ENCODE results near the gene MOCOS. TPM values are rescaled to one million over a fixed set of nuclear protein-coding genes. Genes with fewer than 3 reads are reported as not detected.

Gene MOCOS
- total and polyA plus RNA-seq, 2 experiments from 2014 or later, result 3.1 to 8.6 TPM

DNA sequence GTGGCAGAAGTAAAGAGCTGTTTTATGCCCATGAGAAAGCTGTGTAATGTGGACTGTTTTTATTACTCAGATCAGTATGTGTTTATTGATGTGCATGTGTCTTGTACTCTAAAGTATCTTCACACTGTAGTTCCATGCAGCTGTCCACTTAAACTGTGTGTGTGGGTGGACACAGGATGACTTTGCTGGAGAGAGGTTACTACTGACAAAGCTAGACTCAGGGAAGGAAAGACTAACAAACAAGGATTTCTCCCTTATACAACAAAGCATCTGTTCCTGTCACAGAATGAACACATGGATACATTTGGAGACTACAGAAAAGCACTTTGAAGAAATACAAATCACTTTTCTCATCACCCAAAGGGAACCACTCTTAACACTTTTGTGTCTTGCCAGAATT is 120.2 kb downstream of the MOCOS start:
- H3K4me1 ChIP-seq (ENCODE audit: insufficient read depth), result no peaks in the 10 kb centered on the region
- no peaks in the 10 kb centered on the region for H4K20me1 ChIP-seq (ENCODE audit: insufficient read depth, poor library complexity, severe bottlenecking)
- peaks cover 20% of the 10 kb centered on the region for H3K27me3 ChIP-seq
- H3K4me2 ChIP-seq, result no peak overlapping the region
- no peak for DNase-seq (ENCODE audit: low spot score)
- no peaks in the 10 kb centered on the region for H3K36me3 ChIP-seq (replicated peaks; ENCODE audit: insufficient read depth, low read depth)
- TF ChIP-seq EZH2phosphoT487 (IDR thresholded peaks at IDR 0.05; ENCODE audit: low read depth, severe bottlenecking, unreplicated experiment), result no peak
- no peak for TF ChIP-seq EZH2 (IDR thresholded peaks at IDR 0.05; ENCODE audit: borderline replicate concordance)
- H3K27ac ChIP-seq, result no peak overlapping the region
- H3K9me2 ChIP-seq (replicated peaks; ENCODE audit: insufficient read depth), result no peaks in the 10 kb centered on the region
- no peaks in the 10 kb centered on the region for H3K79me2 ChIP-seq
- no peak overlapping the region for H2AFZ ChIP-seq
- H3K4me3 ChIP-seq, result no peak overlapping the region
- H3K9me3 ChIP-seq (ENCODE audit: low read depth), result no peaks in the 10 kb centered on the region

DNA sequence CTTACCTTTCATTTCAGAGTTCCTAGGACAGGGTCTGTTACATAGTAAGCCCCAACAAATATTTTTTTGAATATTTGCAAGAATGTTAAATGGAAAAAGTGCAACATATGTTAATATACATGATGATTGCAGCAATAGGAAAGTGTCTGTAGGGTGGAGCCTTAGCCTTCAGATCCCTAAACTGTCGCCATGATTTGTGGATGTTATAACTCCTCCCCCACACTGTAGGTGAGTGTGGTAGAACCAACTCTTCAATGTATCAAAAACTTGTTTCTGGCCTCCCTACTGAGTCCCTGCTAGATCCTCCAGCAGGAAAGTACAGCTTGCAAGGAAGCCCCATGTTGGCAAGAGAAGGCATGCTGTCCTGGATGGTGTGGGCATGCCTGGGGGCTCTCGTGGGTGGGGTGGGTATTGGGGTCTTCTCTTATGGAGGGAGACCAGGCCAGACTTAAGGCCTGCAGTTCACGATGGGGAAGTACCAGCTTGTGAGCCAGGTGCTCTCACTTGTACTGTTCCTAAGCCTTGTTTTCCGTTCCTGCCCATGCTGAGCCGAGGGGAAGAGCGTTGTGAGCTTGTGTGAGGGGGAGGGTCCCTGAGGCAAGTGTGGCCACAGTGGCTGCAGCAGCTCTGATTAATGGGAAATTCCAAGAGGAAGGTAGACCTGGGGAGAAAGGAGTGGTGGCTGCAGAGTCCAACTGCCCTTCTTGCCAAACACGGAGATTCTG is 121.6 kb downstream of the MOCOS start:
- peaks cover 8% of the 10 kb centered on the region for H3K27me3 ChIP-seq
- no peak for DNase-seq (ENCODE audit: low spot score)
- no peak overlapping the region for H3K4me2 ChIP-seq
- no peak overlapping the region for H2AFZ ChIP-seq
- no peaks in the 10 kb centered on the region for H3K9me3 ChIP-seq (ENCODE audit: low read depth)
- TF ChIP-seq, protein P1, sequence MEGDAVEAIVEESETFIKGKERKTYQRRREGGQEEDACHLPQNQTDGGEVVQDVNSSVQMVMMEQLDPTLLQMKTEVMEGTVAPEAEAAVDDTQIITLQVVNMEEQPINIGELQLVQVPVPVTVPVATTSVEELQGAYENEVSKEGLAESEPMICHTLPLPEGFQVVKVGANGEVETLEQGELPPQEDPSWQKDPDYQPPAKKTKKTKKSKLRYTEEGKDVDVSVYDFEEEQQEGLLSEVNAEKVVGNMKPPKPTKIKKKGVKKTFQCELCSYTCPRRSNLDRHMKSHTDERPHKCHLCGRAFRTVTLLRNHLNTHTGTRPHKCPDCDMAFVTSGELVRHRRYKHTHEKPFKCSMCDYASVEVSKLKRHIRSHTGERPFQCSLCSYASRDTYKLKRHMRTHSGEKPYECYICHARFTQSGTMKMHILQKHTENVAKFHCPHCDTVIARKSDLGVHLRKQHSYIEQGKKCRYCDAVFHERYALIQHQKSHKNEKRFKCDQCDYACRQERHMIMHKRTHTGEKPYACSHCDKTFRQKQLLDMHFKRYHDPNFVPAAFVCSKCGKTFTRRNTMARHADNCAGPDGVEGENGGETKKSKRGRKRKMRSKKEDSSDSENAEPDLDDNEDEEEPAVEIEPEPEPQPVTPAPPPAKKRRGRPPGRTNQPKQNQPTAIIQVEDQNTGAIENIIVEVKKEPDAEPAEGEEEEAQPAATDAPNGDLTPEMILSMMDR (IDR thresholded peaks at IDR 0.05; ENCODE audit: poor library complexity), result no peak
- TF ChIP-seq EZH2 (IDR thresholded peaks at IDR 0.05; ENCODE audit: borderline replicate concordance), result no peak
- TF ChIP-seq EZH2phosphoT487 (IDR thresholded peaks at IDR 0.05; ENCODE audit: low read depth, severe bottlenecking, unreplicated experiment), result no peak
- no peaks in the 10 kb centered on the region for H3K4me1 ChIP-seq (ENCODE audit: insufficient read depth)
- no peaks in the 10 kb centered on the region for H3K79me2 ChIP-seq
- no peaks in the 10 kb centered on the region for H4K20me1 ChIP-seq (ENCODE audit: insufficient read depth, poor library complexity, severe bottlenecking)
- WGBS (ENCODE audit: low lambda C conversion rate, missing lambda C conversion rate), result 71% methylated on average over 7 of the region's 7 CpGs
- H3K36me3 ChIP-seq (replicated peaks; ENCODE audit: insufficient read depth, low read depth), result no peaks in the 10 kb centered on the region
- no peak overlapping the region for H3K27ac ChIP-seq
- no peak overlapping the region for H3K4me3 ChIP-seq
- H3K9me2 ChIP-seq (replicated peaks; ENCODE audit: insufficient read depth), result no peaks in the 10 kb centered on the region

DNA sequence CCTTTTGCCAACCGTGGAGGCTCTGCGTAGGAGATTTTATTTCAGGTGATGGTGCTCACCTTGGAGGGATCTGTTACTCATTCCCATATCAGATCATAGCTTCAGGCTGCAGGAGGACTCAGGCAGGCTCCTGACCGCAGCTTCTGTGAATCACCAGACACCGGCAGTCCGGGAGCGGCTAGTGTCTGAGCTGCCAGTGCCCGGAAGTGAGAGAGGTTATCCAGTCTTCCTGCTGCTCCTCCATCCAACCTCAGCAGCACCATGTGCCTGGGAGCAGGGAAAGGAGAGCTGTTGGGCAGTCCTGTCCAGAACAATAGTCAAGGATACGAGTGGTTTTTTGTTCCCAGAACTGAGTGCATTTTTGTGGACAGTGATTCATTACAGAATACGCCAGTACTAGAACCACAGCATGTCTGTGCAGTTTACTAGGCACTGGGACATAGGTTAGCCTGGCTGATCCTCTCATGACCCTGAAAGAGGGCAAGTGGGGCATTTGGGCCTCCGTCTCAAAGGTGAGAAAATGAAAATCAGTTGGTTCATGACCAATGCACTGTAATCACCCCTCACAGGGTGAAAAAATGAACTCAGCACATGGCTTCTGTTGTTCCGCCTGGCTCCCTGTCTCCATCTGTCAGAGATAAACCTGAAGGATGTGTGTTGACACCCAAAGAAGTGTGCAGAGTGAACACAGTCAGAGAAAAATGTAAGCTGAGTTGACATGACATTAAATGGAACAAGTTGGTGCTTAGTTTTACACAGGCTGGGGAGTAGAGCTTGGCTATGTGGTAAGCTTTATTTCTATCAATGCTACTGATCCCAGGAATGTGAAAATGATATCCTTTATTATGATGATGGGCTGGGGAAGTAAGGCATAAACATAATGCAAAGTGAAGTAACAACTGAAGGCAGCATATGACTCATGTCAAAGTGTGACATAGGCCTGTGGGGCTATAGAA is 122.4 kb downstream of the MOCOS start:
- DNase-seq (ENCODE audit: low spot score), result peak; percentile 58
- H2AFZ ChIP-seq, result no peak overlapping the region
- no peaks in the 10 kb centered on the region for H4K20me1 ChIP-seq (ENCODE audit: insufficient read depth, poor library complexity, severe bottlenecking)
- no peaks in the 10 kb centered on the region for H3K9me2 ChIP-seq (replicated peaks; ENCODE audit: insufficient read depth)
- H3K79me2 ChIP-seq, result no peaks in the 10 kb centered on the region
- 56% methylated on average over 11 of the region's 11 CpGs for WGBS (ENCODE audit: low lambda C conversion rate, missing lambda C conversion rate)
- TF ChIP-seq EZH2phosphoT487 (IDR thresholded peaks at IDR 0.05; ENCODE audit: low read depth, severe bottlenecking, unreplicated experiment), result no peak
- TF ChIP-seq EZH2 (IDR thresholded peaks at IDR 0.05; ENCODE audit: borderline replicate concordance), result no peak
- TF ChIP-seq, protein P1 (IDR thresholded peaks at IDR 0.05; ENCODE audit: poor library complexity), result no peak
- H3K36me3 ChIP-seq (replicated peaks; ENCODE audit: insufficient read depth, low read depth), result no peaks in the 10 kb centered on the region
- H3K4me2 ChIP-seq, result peak overlapping the region; percentile 19
- H3K27ac ChIP-seq, result no peak overlapping the region
- peaks cover 8% of the 10 kb centered on the region for H3K27me3 ChIP-seq
- no peak overlapping the region for H3K4me3 ChIP-seq
- no peaks in the 10 kb centered on the region for H3K9me3 ChIP-seq (ENCODE audit: low read depth)
- no peaks in the 10 kb centered on the region for H3K4me1 ChIP-seq (ENCODE audit: insufficient read depth)
